Measurements from ENCODE around the gene TSPAN18. TPM values are rescaled to one million over a fixed set of nuclear protein-coding genes. Genes with fewer than 3 reads are reported as not detected.

The TSPAN18 gene
- total and polyA plus RNA-seq, 2 of the 8 experiments (the other 6 are each of a cell fraction or from before 2014, with no cell fraction given) = 5.2 to 10.2 TPM

DNA sequence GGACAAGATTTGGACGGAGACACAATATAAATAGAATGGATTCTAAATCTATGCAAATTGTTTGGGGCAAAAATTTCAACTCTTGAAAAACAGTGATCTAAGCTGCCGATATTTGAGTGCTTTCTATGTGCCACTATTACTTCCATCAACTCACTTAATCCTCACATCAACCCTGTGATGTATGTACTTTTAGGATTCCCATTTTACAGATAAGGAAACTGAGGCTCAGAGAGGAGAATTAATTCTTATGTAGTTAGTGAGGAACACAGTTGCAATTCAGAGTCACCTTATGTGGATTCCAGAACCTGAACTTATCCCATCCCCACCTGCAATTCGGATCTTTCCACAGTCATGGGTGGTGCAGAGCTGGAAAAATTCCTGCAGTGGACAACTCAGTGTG lies 60.3 kb downstream of the TSPAN18 start:
- H3K14ac ChIP-seq (ENCODE audit: insufficient read length) = no peak overlapping the region
- no peak overlapping the region for H2BK5ac ChIP-seq (ENCODE audit: low read depth, low read length)
- peaks cover 0 to 6% of the 10 kb centered on the region in 2 experiments for H4K20me1 ChIP-seq (replicated peaks in 1 of 2; ENCODE audit: control insufficient read depth in 1 of 2, insufficient read depth in 2 of 2, low read length in 2 of 2)
- H3K9me3 ChIP-seq (ENCODE audit: insufficient read depth in 2 of 2, low read depth in 1 of 2, low read length in 1 of 2) = no peaks in the 10 kb centered on the region
- peak overlapping the region; percentile 57 for H3K4ac ChIP-seq (replicated peaks; ENCODE audit: insufficient read length, low read depth, low read length)
- H4K8ac ChIP-seq (ENCODE audit: extremely low read depth, insufficient read depth, low read length) = no peak overlapping the region
- DNase-seq (ENCODE audit: low read depth in 1 of 2, low spot score in 2 of 2) (no peak), FAIRE-seq (no peak)
- H2AFZ ChIP-seq (ENCODE audit: low read length) = no peak overlapping the region
- no peak overlapping the region for H4K5ac ChIP-seq (ENCODE audit: insufficient read length, low read depth, low read length)
- H3K4me3 ChIP-seq (ENCODE audit: extremely low read depth in 1 of 4, insufficient read depth in 2 of 4, low read depth in 3 of 4, low read length in 4 of 4) = no peak overlapping the region
- H3K56ac ChIP-seq (replicated peaks; ENCODE audit: insufficient read length, low read depth, low read length) = no peak overlapping the region
- no peak overlapping the region for H3K27ac ChIP-seq (ENCODE audit: low read depth, low read length)
- H3K18ac ChIP-seq (ENCODE audit: extremely low read depth, low read length) = no peak overlapping the region
- no peak overlapping the region; a peak in 1 of 4 replicates for H3K4me2 ChIP-seq (ENCODE audit: insufficient read depth in 1 of 2, low read depth in 2 of 2, low read length in 2 of 2)
- no peak overlapping the region for H3K9ac ChIP-seq (replicated peaks in 1 of 4; ENCODE audit: extremely low read depth in 1 of 4, low read depth in 3 of 4, low read length in 3 of 4)
- H2BK12ac ChIP-seq (ENCODE audit: low read depth, low read length) = no peak overlapping the region
- TF ChIP-seq KDM1A (IDR thresholded peaks at IDR 0.05; ENCODE audit: borderline replicate concordance, low read length) = peak; percentile 35; the same call in 1 of the 2 replicates
- no peak for TF ChIP-seq TAF1 (IDR thresholded peaks at IDR 0.05; ENCODE audit: low read depth, low read length)
- H4K91ac ChIP-seq (replicated peaks; ENCODE audit: insufficient read length, low read length) = no peak overlapping the region
- H3K27me3 ChIP-seq (replicated peaks in 1 of 4; ENCODE audit: control insufficient read depth in 3 of 4, extremely low read depth in 1 of 4, insufficient read depth in 3 of 4, low read length in 3 of 4) = peaks cover 0 to 4% (median 0%) of the 10 kb centered on the region in 4 experiments; a peak in 1 of 7 replicates
- no peaks in the 10 kb centered on the region; a peak in 1 of 8 replicates for H3K36me3 ChIP-seq (ENCODE audit: control insufficient read depth in 2 of 4, insufficient read depth in 4 of 4, low read length in 3 of 4)
- CTCF ChIA-PET (ENCODE audit: partially characterized antibody) = interaction anchor here (1.1 to 8.0 kb wide), 6 partner anchors 11 to 211 kb away, joined by 3 to 86 read pairs (median 6); no protein-coding TSS in a partner anchor
- POLR2A ChIA-PET (ENCODE audit: partially characterized antibody) = interaction anchor here (1.4 kb wide), 1 partner anchor 11 kb away, joined by 5 read pairs; no protein-coding TSS in a partner anchor
- H2BK15ac ChIP-seq (ENCODE audit: low read length) = no peak overlapping the region
- no peaks in the 10 kb centered on the region for H3K23me2 ChIP-seq (ENCODE audit: low read depth, low read length)
- no peak overlapping the region for H2BK20ac ChIP-seq (ENCODE audit: low read length)
- no peak overlapping the region for H3K23ac ChIP-seq (ENCODE audit: insufficient read length)
- H2AK5ac ChIP-seq (ENCODE audit: low read depth, low read length) = no peak overlapping the region
- peaks cover 8 to 19% (median 19%) of the 10 kb centered on the region in 4 experiments for H3K4me1 ChIP-seq (replicated peaks in 1 of 4; ENCODE audit: control insufficient read depth in 3 of 4, insufficient read depth in 4 of 4, low read length in 3 of 4)
- WGBS, 2 experiments (ENCODE audit: extremely low coverage in 1 of 2, insufficient coverage in 1 of 2, insufficient read length in 1 of 2, insufficient replicate concordance in 2 of 2, low coverage in 1 of 2, low lambda C conversion rate in 2 of 2, missing lambda C conversion rate in 1 of 2) = 84% methylated on average over 3 of the region's 3 CpGs; no CpG with 5 or more reads in 1 of the 2 experiments
- peak overlapping the region; percentile 47 for H2BK120ac ChIP-seq (replicated peaks; ENCODE audit: low read depth, low read length)
- no peaks in the 10 kb centered on the region for H3K79me2 ChIP-seq (ENCODE audit: control insufficient read depth in 1 of 2, insufficient read depth in 2 of 2, low read length in 2 of 2)
- peaks cover 6% of the 10 kb centered on the region; the same call in 1 of the 2 replicates for H3K79me1 ChIP-seq (ENCODE audit: low read depth, low read length)
